OCI-LY1 (cell line): ENCODE results near the gene PCGF3.

Experiments used
- H2AFZ ChIP-seq: fragments of 200-600 bp; sonication (generic), shearing (Covaris generic); 2 replicates; pipeline ENCODE4 v1.6.0; 2014; ENCODE audit warnings: antibody characterized with exemption, mild to moderate bottlenecking, low read length
- H3F3A ChIP-seq: fragments of 200-600 bp; sonication (generic), shearing (Covaris generic); 2 replicates; pipeline ENCODE4 v1.6.0; 2014; ENCODE audit warnings: mild to moderate bottlenecking, antibody characterized with exemption, low read length, moderate library complexity; ENCODE audit not compliant: insufficient read depth
- H3K27ac ChIP-seq: fragments of 200-600 bp; sonication (generic); 2 replicates; pipeline ENCODE4 v1.5.1; 2014; ENCODE audit warnings: low read length, mixed run types, mild to moderate bottlenecking, low read depth; ENCODE audit not compliant: poor library complexity, severe bottlenecking
- H3K27me3 ChIP-seq: fragments of 200-600 bp; sonication (generic); 2 replicates; pipeline ENCODE4 v1.6.0; 2014; ENCODE audit warnings: antibody characterized with exemption, mild to moderate bottlenecking, low read length, moderate library complexity; ENCODE audit not compliant: insufficient read depth
- H3K36me3 ChIP-seq: fragments of 200-600 bp; sonication (generic); 2 replicates; pipeline ENCODE4 v1.6.1; 2014; ENCODE audit warnings: mild to moderate bottlenecking, antibody characterized with exemption, low read length, moderate library complexity, mixed read lengths; ENCODE audit not compliant: insufficient read depth
- H3K4me1 ChIP-seq: fragments of 200-600 bp; sonication (generic); 2 replicates; pipeline ENCODE4 v1.5.1; 2014; ENCODE audit warnings: mild to moderate bottlenecking, low read length, moderate library complexity; ENCODE audit not compliant: insufficient read depth, severe bottlenecking
- H3K4me2 ChIP-seq: fragments of 200-600 bp; sonication (generic), shearing (Covaris generic); 2 replicates; pipeline ENCODE4 v1.6.1; 2014; ENCODE audit warnings: low read length
- H3K4me3 ChIP-seq: fragments of 200-600 bp; sonication (generic); 2 replicates; pipeline ENCODE4 v1.5.1; 2014; ENCODE audit warnings: low read length, low read depth, mild to moderate bottlenecking, mixed read lengths; ENCODE audit not compliant: poor library complexity, severe bottlenecking
- H3K79me2 ChIP-seq: fragments of 200-600 bp; shearing (Covaris generic); 2 replicates; pipeline ENCODE4 v1.6.1; 2016; ENCODE audit warnings: mixed run types, low read length, mixed read lengths; ENCODE audit not compliant: insufficient read depth
- H3K9ac ChIP-seq: fragments of 200-600 bp; sonication (generic), shearing (Covaris generic); 2 replicates; pipeline ENCODE4 v1.6.1; 2014; ENCODE audit warnings: mild to moderate bottlenecking, low read length, mixed read lengths
- H3K9me2 ChIP-seq: fragments of 200-600 bp; sonication (generic), shearing (Covaris generic); 2 replicates; pipeline ENCODE4 v1.6.1; 2014; ENCODE audit warnings: low read depth, mild to moderate bottlenecking, low read length, mixed read lengths
- H3K9me3 ChIP-seq: fragments of 200-600 bp; shearing (Covaris generic); 2 replicates; pipeline ENCODE4 v1.6.1; 2014; ENCODE audit warnings: low read length, mixed read lengths
- H4K20me1 ChIP-seq: fragments of 200-600 bp; sonication (generic), shearing (Covaris generic); 2 replicates; pipeline ENCODE4 v1.6.0; 2016; ENCODE audit warnings: mild to moderate bottlenecking, low read length; ENCODE audit not compliant: insufficient read depth
- EZH2 ChIP-seq: fragments of 200-600 bp; sonication (generic), shearing (Covaris generic); IDR thresholded peaks from 2 replicates; pipeline ENCODE4 v1.8.0; 2017; ENCODE audit warnings: borderline replicate concordance, mixed run types, mild to moderate bottlenecking, antibody characterized with exemption, low read length, moderate library complexity, mixed read lengths
- TF ChIP-seq, protein P1 (sequence below): fragments of 200-600 bp; sonication (generic), shearing (Covaris generic); IDR thresholded peaks from 2 replicates; pipeline ENCODE4 v1.5.1; 2017; ENCODE audit warnings: mild to moderate bottlenecking, antibody characterized with exemption, low read length, moderate library complexity, mixed read lengths

Gene PCGF3

DNA sequence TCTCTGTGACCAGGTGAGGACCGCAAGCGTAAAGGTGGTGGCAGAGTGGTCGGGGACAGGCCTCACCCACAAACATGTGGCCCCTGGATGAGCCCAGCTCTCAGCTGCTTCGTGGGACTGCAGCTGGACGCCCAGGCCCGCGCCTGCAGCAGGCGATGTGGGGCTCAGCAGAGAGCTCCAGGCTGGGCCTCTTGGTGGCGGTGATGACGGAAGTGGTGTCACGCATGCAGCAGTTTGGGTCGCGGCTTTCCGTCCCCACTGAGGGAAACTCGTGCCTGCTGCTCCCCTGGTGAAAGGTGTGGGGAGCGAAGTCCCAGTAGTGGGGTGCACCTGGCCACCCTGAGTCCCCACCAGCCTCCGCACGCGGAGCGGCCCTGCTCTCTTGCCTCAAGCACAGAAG, 26.9 kb downstream of the PCGF3 start:
- no peaks in the 10 kb centered on the region for H3F3A ChIP-seq
- no peak overlapping the region for H2AFZ ChIP-seq
- TF ChIP-seq, protein P1, sequence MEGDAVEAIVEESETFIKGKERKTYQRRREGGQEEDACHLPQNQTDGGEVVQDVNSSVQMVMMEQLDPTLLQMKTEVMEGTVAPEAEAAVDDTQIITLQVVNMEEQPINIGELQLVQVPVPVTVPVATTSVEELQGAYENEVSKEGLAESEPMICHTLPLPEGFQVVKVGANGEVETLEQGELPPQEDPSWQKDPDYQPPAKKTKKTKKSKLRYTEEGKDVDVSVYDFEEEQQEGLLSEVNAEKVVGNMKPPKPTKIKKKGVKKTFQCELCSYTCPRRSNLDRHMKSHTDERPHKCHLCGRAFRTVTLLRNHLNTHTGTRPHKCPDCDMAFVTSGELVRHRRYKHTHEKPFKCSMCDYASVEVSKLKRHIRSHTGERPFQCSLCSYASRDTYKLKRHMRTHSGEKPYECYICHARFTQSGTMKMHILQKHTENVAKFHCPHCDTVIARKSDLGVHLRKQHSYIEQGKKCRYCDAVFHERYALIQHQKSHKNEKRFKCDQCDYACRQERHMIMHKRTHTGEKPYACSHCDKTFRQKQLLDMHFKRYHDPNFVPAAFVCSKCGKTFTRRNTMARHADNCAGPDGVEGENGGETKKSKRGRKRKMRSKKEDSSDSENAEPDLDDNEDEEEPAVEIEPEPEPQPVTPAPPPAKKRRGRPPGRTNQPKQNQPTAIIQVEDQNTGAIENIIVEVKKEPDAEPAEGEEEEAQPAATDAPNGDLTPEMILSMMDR: no peak
- TF ChIP-seq EZH2: no peak
- H3K4me1 ChIP-seq: no peaks in the 10 kb centered on the region
- no peaks in the 10 kb centered on the region for H4K20me1 ChIP-seq
- H3K27me3 ChIP-seq: no peaks in the 10 kb centered on the region
- no peak overlapping the region for H3K4me3 ChIP-seq
- no peak overlapping the region for H3K9ac ChIP-seq
- H3K4me2 ChIP-seq: no peak overlapping the region
- H3K27ac ChIP-seq: no peak overlapping the region
- no peaks in the 10 kb centered on the region for H3K79me2 ChIP-seq
- H3K9me3 ChIP-seq: no peaks in the 10 kb centered on the region
- no peaks in the 10 kb centered on the region for H3K9me2 ChIP-seq
- H3K36me3 ChIP-seq: peaks cover 33% of the 10 kb centered on the region

DNA sequence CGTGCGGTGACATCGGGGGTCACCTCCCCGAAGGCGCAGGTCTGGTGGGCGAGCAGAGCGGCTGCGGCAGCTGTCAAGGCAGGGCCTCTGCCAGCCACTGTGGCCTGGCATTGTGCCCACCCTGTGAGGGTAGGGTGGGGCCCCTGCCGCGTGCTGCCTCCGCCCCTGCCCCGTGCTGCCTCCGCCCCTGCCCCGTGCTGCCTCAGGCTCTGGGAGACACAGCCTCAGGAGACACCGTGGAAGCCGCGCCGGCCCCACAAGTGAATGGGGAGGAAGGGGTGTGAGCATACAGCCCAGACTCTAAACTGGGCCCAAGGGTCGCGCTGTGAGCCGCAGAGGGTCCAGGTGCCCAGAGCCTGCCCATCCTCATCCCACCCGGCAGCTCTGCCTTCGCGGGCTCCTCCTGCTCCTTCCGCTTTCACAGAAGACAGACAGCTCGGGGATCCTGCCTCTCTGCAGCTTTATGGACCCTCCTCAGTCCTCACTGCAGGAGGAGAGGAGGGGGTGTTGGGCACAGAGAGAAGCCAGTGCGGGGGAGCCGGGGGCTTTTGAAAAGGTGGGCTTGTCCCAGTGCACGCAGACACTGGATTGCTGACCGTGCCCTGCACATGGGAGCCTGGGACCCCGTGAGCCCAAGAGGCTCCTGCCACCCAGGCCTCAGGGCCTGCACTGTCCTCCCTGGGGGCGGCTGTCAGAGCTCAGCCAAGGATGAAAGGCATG, 27.4 kb downstream of the PCGF3 start:
- no peaks in the 10 kb centered on the region for H3K9me2 ChIP-seq
- H3K4me3 ChIP-seq: no peak overlapping the region
- no peaks in the 10 kb centered on the region for H3K4me1 ChIP-seq
- H3K27ac ChIP-seq: no peak overlapping the region
- H2AFZ ChIP-seq: no peak overlapping the region
- no peaks in the 10 kb centered on the region for H3K9me3 ChIP-seq
- peaks cover 39% of the 10 kb centered on the region for H3K36me3 ChIP-seq
- TF ChIP-seq, protein P1: no peak
- no peak for TF ChIP-seq EZH2
- H3F3A ChIP-seq: no peaks in the 10 kb centered on the region
- no peaks in the 10 kb centered on the region for H3K79me2 ChIP-seq
- no peaks in the 10 kb centered on the region for H3K27me3 ChIP-seq
- H3K9ac ChIP-seq: no peak overlapping the region
- H4K20me1 ChIP-seq: no peaks in the 10 kb centered on the region
- H3K4me2 ChIP-seq: no peak overlapping the region

DNA sequence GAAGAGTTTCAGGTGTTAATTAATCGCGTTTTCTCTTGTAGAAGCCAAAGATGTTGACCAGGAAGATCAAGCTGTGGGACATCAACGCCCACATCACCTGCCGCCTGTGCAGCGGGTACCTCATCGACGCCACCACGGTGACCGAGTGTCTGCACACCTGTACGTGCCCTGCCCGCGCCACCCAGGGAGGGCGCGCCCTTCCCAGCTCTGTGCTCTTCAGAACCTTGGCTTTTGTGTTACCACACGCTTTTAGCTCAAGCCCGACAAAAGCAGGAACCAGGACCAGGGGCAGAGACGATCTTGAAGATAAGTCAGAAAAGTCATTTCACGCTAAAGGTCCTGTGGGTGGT, 28.0 kb downstream of the PCGF3 start:
- H3K36me3 ChIP-seq: peaks cover 41% of the 10 kb centered on the region
- H3K27me3 ChIP-seq: no peaks in the 10 kb centered on the region
- no peaks in the 10 kb centered on the region for H3K9me2 ChIP-seq
- no peaks in the 10 kb centered on the region for H3K4me1 ChIP-seq
- H3F3A ChIP-seq: no peaks in the 10 kb centered on the region
- H3K9ac ChIP-seq: no peak overlapping the region
- no peaks in the 10 kb centered on the region for H4K20me1 ChIP-seq
- no peak overlapping the region for H2AFZ ChIP-seq
- no peak overlapping the region for H3K4me2 ChIP-seq
- no peak overlapping the region for H3K27ac ChIP-seq
- no peaks in the 10 kb centered on the region for H3K9me3 ChIP-seq
- H3K4me3 ChIP-seq: no peak overlapping the region
- no peaks in the 10 kb centered on the region for H3K79me2 ChIP-seq
- TF ChIP-seq, protein P1: no peak
- no peak for TF ChIP-seq EZH2
